AG09309 (cell line): ENCODE data around the gene BHLHA15.

Source experiments
- DNase-seq: peaks from one replicate; pipeline ENCODE4 v3.0.0-alpha.2; 2010; ENCODE audit warnings: low read depth
- H3K4me3 ChIP-seq: 2 replicates; pipeline ENCODE4 v1.5.1; 2011; ENCODE audit warnings: mild to moderate bottlenecking, low read depth, low read length, moderate library complexity; ENCODE audit not compliant: control insufficient read depth
- CTCF ChIP-seq: IDR thresholded peaks from 2 replicates; pipeline ENCODE4 v1.5.1; 2011; ENCODE audit warnings: mild to moderate bottlenecking, low read depth, low read length, inconsistent platforms; ENCODE audit not compliant: insufficient read depth, control insufficient read depth; ENCODE audit errors: missing control alignments

Gene BHLHA15

GRCh38 chr7:98238976-98239375 is 27.7 kb downstream of the BHLHA15 start:
- no peak for TF ChIP-seq CTCF
- no peak overlapping the region for H3K4me3 ChIP-seq
- DNase-seq: no peak

- no peak overlapping the region for H3K4me3 ChIP-seq
- peak; percentile 78 for TF ChIP-seq CTCF
- no peak for DNase-seq
These were observed 29.9 kb downstream of the BHLHA15 start for GRCh38 chr7:98240961-98241673.

GRCh38 chr7:98241674-98242241 is 30.5 kb downstream of the BHLHA15 start:
- no peak overlapping the region for H3K4me3 ChIP-seq
- no peak for TF ChIP-seq CTCF
- DNase-seq: no peak

GRCh38 chr7:98242342-98242741 is 31.1 kb downstream of the BHLHA15 start:
- no peak for DNase-seq
- TF ChIP-seq CTCF: no peak
- H3K4me3 ChIP-seq: no peak overlapping the region

GRCh38 chr7:98242934-98243333 is 31.7 kb downstream of the BHLHA15 start:
- H3K4me3 ChIP-seq: no peak overlapping the region
- no peak for DNase-seq
- TF ChIP-seq CTCF: no peak

- TF ChIP-seq CTCF: no peak
- DNase-seq: no peak
- no peak overlapping the region for H3K4me3 ChIP-seq
These were observed 33.6 kb downstream of the BHLHA15 start for GRCh38 chr7:98244871-98245270.

- DNase-seq: no peak
- H3K4me3 ChIP-seq: no peak overlapping the region
- no peak for TF ChIP-seq CTCF
These were observed 36.9 kb downstream of the BHLHA15 start for GRCh38 chr7:98248156-98248555.
